ENCODE measurements around the gene RBM19. TPM values are rescaled to one million over a fixed set of nuclear protein-coding genes. Genes with fewer than 3 reads are reported as not detected.
A peak's percentile ranks its signal among the peaks of the same experiment; 100 is the strongest.

RBM19 gene
- total RNA-seq, 1 donor from 2014 or later, result 31.1 TPM

DNA sequence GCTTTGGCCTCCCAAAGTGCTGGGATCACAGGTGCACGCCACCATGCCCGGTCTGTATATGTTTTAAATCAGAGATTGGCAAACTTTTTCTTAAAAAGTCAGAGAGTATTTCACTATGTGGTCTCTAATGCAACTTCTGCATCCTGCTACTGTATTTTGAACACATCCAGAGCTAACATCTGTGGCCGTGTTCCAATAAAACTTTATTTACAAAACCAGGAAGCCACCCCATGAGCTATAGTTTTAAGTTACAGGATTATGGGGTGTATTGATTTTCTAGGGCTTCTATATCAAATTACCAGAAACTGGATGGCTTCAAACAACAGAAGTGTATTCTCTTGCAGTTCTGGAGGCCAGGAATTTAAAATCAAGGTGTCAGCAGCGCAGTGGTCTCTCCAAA is 5.3 kb upstream of the RBM19 start:
- no peak for DNase-seq (ENCODE audit: extremely low spot score, unreplicated experiment)
- TF ChIP-seq, protein P1, sequence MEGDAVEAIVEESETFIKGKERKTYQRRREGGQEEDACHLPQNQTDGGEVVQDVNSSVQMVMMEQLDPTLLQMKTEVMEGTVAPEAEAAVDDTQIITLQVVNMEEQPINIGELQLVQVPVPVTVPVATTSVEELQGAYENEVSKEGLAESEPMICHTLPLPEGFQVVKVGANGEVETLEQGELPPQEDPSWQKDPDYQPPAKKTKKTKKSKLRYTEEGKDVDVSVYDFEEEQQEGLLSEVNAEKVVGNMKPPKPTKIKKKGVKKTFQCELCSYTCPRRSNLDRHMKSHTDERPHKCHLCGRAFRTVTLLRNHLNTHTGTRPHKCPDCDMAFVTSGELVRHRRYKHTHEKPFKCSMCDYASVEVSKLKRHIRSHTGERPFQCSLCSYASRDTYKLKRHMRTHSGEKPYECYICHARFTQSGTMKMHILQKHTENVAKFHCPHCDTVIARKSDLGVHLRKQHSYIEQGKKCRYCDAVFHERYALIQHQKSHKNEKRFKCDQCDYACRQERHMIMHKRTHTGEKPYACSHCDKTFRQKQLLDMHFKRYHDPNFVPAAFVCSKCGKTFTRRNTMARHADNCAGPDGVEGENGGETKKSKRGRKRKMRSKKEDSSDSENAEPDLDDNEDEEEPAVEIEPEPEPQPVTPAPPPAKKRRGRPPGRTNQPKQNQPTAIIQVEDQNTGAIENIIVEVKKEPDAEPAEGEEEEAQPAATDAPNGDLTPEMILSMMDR (IDR thresholded peaks at IDR 0.05), result no peak
- Mint-ChIP-seq H3K27me3 (ENCODE audit: unreplicated experiment) (peaks cover 41% of the 10 kb centered on the region), H3K4me3 (ENCODE audit: unreplicated experiment) (no peak overlapping the region), H3K9me3 (ENCODE audit: unreplicated experiment) (no peaks in the 10 kb centered on the region), H3K27ac (ENCODE audit: unreplicated experiment) (no peak overlapping the region), H3K36me3 (ENCODE audit: unreplicated experiment) (no peaks in the 10 kb centered on the region), H3K4me1 (ENCODE audit: unreplicated experiment) (peaks cover 5% of the 10 kb centered on the region)

DNA sequence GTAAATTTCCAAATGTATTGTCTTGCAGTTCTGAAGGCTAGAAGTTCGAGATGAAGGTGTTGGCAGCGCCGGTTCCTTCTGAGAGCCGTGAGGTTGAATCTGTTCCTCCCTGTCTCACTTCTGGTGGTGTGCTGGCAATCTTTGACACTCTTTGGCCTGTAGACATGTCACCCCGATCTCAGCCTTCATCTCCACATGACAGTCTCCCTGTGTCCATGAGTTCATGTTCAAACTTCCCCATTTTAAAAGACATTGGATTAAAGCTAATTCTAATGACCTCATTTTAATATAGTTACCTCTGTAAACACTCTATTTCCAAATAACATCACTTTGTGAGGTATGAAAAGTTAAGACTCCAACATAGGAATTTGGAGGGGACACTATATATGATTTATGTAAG is 4.1 kb upstream of the RBM19 start:
- Mint-ChIP-seq H3K4me3 (ENCODE audit: unreplicated experiment) (no peak overlapping the region), H3K27ac (ENCODE audit: unreplicated experiment) (no peak overlapping the region), H3K27me3 (ENCODE audit: unreplicated experiment) (peaks cover 38% of the 10 kb centered on the region), H3K9me3 (ENCODE audit: unreplicated experiment) (no peaks in the 10 kb centered on the region), H3K4me1 (ENCODE audit: unreplicated experiment) (peaks cover 12% of the 10 kb centered on the region), H3K36me3 (ENCODE audit: unreplicated experiment) (no peaks in the 10 kb centered on the region)
- TF ChIP-seq, protein P1 (IDR thresholded peaks at IDR 0.05), result no peak
- DNase-seq (ENCODE audit: extremely low spot score, unreplicated experiment), result no peak

DNA sequence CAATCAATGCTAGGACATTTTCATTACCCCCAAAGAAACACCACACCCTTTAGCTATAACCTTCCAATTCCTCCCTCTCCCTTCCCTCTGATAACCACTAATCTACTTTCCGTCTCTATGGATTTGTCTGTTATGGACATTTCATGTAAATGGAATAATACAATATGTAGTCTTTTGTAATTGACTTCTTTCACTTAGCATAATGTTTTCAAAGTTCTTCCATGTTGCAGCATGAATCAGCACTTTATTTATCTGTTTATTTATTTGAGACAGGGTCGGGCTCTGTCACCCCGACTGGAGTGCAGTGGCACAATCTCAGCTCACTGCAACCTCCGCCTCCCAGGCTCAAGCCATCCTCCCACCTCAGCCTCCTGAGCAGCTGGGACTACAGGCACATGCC is 1.2 kb upstream of the RBM19 start:
- H3K36me3 Mint-ChIP-seq (ENCODE audit: unreplicated experiment), result peaks cover 1% of the 10 kb centered on the region
- peaks cover 19% of the 10 kb centered on the region for H3K4me1 Mint-ChIP-seq (ENCODE audit: unreplicated experiment)
- TF ChIP-seq, protein P1 (IDR thresholded peaks at IDR 0.05), result no peak
- no peak overlapping the region for H3K27ac Mint-ChIP-seq (ENCODE audit: unreplicated experiment)
- H3K9me3 Mint-ChIP-seq (ENCODE audit: unreplicated experiment), result no peaks in the 10 kb centered on the region
- DNase-seq (ENCODE audit: extremely low spot score, unreplicated experiment), result no peak
- peak overlapping the region; percentile 19 for H3K4me3 Mint-ChIP-seq (ENCODE audit: unreplicated experiment)
- H3K27me3 Mint-ChIP-seq (ENCODE audit: unreplicated experiment), result peaks cover 24% of the 10 kb centered on the region

DNA sequence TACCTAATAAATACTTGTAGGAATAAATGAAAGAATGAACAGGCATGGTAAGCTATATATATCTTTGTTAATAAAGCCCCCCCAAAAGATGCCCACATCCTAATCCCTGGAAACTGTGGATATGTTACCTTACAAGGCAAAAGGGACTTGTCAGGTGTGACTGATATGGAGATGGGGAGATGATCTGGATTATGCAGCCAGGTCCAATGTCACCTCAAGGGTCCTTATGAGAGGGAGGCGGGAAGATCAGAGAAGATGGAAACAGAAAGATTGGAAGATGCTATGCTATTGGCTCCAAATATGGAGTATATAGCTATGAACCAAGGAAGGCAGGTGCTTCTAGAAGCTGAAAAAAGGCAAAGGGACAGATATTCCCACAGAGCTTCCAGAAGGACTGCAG is 3.4 kb downstream of the RBM19 start:
- TF ChIP-seq, protein P1 (IDR thresholded peaks at IDR 0.05), result no peak
- Mint-ChIP-seq H3K4me3 (ENCODE audit: unreplicated experiment) (no peak overlapping the region), H3K9me3 (ENCODE audit: unreplicated experiment) (no peaks in the 10 kb centered on the region), H3K4me1 (ENCODE audit: unreplicated experiment) (peaks cover 19% of the 10 kb centered on the region), H3K27ac (ENCODE audit: unreplicated experiment) (no peak overlapping the region), H3K36me3 (ENCODE audit: unreplicated experiment) (peaks cover 30% of the 10 kb centered on the region), H3K27me3 (ENCODE audit: unreplicated experiment) (no peaks in the 10 kb centered on the region)
- DNase-seq (ENCODE audit: extremely low spot score, unreplicated experiment), result no peak

DNA sequence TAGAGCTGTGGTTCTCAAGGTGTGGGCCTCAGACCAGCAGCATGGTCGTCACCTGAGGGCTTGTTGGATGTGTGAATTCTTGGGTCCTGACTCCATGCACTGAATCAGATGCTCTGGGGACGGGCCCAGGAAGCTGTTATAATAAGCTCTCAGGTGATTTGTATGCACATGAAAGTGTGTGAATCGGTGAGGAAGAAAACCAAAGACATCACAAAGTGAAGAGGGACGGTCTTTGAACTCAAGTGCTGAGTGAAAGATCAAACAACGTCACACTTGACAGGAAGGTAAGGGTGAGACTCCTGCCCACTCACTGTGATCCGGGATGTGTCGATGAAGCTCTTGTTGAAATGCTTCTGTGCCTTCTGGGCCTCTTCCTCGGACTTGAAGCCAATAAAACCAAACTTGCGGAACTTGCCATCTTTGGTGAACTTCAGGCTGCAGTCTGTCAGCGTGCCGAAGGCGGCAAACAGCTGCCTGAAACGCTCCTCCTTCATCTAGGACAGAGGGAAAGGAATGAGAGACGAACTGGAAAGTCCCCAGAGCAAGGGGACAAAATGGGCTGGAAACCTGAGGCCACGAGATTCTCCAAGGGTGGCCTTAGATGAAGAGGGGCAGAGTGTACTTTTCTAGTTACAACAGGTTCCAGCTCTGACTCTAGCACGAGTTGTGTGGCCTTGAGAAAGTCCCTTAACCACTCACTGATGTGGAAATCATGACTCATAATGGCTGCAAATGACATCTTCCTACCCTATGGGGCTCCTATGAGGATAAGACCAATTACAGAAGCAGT is 4.0 kb downstream of the RBM19 start:
- TF ChIP-seq, protein P1 (IDR thresholded peaks at IDR 0.05), result no peak

More for the DNA sequence above, 4.0 kb downstream of the RBM19 start:
- H3K27me3 Mint-ChIP-seq (ENCODE audit: unreplicated experiment), result no peaks in the 10 kb centered on the region
- no peak overlapping the region for H3K4me3 Mint-ChIP-seq (ENCODE audit: unreplicated experiment)
- no peaks in the 10 kb centered on the region for H3K9me3 Mint-ChIP-seq (ENCODE audit: unreplicated experiment)
- H3K36me3 Mint-ChIP-seq (ENCODE audit: unreplicated experiment), result peaks cover 30% of the 10 kb centered on the region
- H3K27ac Mint-ChIP-seq (ENCODE audit: unreplicated experiment), result no peak overlapping the region
- no peak for DNase-seq (ENCODE audit: extremely low spot score, unreplicated experiment)
- peaks cover 19% of the 10 kb centered on the region for H3K4me1 Mint-ChIP-seq (ENCODE audit: unreplicated experiment)

All from osteocyte (in vitro differentiated cells).